DOHH2 (cell line): ENCODE measurements around the gene RBM23.

ENCODE experiments used
- EZH2phosphoT487 ChIP-seq: fragments of 200-600 bp; sonication (generic); IDR thresholded peaks from 2 replicates; pipeline ENCODE4 v1.6.1; 2017; ENCODE audit warnings: borderline replicate concordance, mild to moderate bottlenecking, antibody characterized with exemption, low read length, moderate library complexity, mixed read lengths
- TF ChIP-seq, protein P1 (sequence below): fragments of 200-600 bp; sonication (generic); IDR thresholded peaks from one replicate; pipeline ENCODE4 v1.5.1; 2014; ENCODE audit warnings: antibody characterized with exemption, mild to moderate bottlenecking, low read depth, low read length; ENCODE audit not compliant: poor library complexity, severe bottlenecking

DNA sequence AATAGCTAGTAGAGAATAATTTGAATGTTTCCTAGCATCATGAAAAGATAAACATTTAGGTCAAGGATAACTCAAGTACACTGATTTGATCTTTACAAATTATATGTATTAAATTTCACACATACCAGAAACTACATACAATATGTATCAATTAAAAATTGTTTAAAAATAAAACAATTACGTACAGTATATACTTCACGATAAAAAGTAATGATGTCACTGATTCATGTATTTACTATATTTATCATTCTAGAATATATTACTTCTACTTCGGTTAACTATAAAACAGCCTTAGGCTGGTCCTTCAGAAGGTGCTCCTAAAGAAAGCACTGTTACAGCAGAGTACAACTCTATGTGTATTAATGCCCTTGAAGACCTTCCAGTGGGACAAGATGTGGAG is 11.5 kb downstream of the RBM23 start:
- TF ChIP-seq, protein P1, sequence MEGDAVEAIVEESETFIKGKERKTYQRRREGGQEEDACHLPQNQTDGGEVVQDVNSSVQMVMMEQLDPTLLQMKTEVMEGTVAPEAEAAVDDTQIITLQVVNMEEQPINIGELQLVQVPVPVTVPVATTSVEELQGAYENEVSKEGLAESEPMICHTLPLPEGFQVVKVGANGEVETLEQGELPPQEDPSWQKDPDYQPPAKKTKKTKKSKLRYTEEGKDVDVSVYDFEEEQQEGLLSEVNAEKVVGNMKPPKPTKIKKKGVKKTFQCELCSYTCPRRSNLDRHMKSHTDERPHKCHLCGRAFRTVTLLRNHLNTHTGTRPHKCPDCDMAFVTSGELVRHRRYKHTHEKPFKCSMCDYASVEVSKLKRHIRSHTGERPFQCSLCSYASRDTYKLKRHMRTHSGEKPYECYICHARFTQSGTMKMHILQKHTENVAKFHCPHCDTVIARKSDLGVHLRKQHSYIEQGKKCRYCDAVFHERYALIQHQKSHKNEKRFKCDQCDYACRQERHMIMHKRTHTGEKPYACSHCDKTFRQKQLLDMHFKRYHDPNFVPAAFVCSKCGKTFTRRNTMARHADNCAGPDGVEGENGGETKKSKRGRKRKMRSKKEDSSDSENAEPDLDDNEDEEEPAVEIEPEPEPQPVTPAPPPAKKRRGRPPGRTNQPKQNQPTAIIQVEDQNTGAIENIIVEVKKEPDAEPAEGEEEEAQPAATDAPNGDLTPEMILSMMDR: no peak
- TF ChIP-seq EZH2phosphoT487: no peak
